Adipose tissue (tissue), 3 donors: ENCODE data around the gene SMAD3. TPM values are rescaled to one million over a fixed set of nuclear protein-coding genes. Genes with fewer than 3 reads are reported as not detected.
"Not testable (repeated sequence)": the region's sequence is repeated elsewhere in the genome, so short reads cannot be mapped to it uniquely, and the experiment has no call there.

Experiments used
- H3K27ac ChIP-seq: one replicate; pipeline ENCODE4 v1.5.1; 2013; ENCODE audit warnings: low read depth, low read length
- WGBS, 3 donors: extraction: QIAGEN DNeasy Blood & Tissue Kit; methylation state at CpG; one replicate each; pipeline ENCODE4 v1.1.7; 2013; 5-methylcytosine and 5-hydroxymethylcytosine counted together
- polyA plus RNA-seq, 3 donors: library from polyadenylated mRNA; stranded (reverse); fragments of 200-250 nt; gene quantifications; one replicate each; pipeline ENCODE4 v1.2.3, GENCODE V29; 2013
- donor health status: healthy with polysubstance abuse.
- donor health status: Bipolar disorder and iron deficiency.
- donor health status: healthy.

Gene SMAD3
- polyA plus RNA-seq, 3 donors = 8.5 to 45.3 (median 27.7) TPM

DNA sequence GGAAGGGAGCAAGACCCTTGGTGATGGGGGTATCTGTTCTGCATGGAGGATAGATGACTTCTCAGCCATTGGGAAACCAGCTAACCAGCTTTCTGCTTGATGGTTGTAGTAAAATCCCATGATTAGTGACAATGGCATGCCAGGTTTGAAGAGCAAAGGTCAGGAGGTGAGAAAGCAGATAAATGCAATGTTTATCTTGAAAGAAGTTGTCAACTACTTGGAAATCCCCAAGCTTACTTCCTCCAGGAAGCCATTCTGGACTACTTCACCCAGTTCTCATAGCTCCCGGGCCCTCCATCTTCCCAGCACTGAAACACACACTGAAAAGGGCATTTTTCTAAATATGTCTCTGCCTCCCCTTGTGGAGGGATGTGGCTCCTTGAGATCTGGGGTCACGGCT, 51.3 kb downstream of the SMAD3 start:
- no peak overlapping the region for H3K27ac ChIP-seq
- WGBS, 3 donors = 66 to 87% (median 82%) methylated on average over 2 of the region's 2 CpGs

GRCh38 chr15:67117370-67117769, 52.0 kb downstream of the SMAD3 start:
- 12 to 61% (median 12%) methylated on average over 3 of the region's 3 CpGs for WGBS, 3 donors
- H3K27ac ChIP-seq = no peak overlapping the region

GRCh38 chr15:67118808-67119207, 53.4 kb downstream of the SMAD3 start:
- WGBS, 3 donors = 97 to 98% (median 98%) methylated on average over 5 of the region's 5 CpGs
- no peak overlapping the region for H3K27ac ChIP-seq

DNA sequence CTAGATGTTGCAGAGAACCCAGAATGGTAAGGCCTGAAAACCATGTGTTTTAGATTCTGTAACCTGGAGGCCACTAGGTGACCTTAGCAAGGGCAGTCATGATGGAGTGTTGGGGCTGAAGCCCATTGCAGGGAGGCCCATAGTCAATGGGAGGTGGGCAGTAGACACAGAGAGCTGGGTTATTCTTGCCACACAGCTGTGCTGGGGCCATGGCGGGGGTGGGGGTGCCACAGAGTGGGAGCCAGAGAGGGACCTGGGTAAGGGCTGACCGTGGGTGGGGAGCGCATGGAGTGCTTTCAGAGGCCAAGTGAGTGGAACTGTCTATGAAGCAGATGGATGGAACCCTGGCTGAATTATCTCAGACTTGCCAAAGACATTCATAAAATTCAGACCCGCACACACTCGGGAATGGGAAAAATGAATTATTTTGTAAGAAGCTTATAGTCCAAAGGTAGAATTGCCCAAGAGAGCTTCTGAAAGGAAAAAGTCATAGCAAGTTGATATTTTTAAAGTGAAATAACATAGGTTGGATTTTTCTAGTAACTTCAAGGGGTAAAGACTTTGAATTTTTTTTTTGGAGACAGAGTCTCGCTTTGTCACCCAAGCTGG, 53.9 kb downstream of the SMAD3 start:
- 85 to 86% (median 85%) methylated on average over 6 of the region's 6 CpGs for WGBS, 3 donors
- H3K27ac ChIP-seq = no peak overlapping the region

DNA sequence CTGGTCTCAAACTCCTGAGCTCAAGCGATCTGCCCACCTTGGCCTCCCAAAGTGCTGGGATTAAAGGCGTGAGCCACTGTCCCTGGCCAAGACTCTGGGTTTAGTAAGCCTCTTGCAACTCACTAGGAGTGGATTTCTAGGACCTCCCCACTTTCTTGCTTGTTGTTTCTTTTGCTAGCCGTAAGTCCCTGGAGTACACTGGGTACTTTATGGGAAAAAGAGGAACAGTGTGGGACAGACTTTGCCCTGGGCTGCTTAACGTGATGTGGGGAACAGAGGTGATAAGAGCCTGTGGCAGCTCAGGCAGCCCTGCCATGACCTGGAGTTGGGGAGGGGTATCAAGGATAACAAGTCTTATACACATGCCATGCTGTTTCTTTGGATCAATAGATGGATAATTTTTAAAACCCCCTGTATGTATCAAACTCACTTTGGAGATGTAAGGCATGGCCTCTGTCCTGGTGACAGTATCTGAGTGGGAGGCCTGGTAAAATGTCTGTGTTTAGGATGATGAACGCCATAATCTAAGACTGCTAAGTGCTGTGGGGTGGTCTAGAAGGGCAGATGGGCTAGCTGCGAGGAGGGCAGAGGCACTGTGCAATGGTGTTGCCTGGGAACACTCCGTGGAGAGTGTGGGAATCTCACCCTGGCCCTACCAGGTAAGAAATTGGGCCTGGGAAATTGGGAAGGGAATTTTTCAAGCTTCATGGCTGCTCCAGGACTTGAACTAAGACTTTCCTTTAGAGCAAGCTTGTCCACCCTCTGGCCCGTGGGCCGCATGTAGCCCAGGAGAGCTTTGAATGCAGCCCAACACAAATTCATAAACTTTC, 54.8 kb downstream of the SMAD3 start:
- 67 to 70% (median 69%) methylated on average over 9 of the region's 9 CpGs for WGBS, 3 donors
- peak overlapping the region; percentile 30 for H3K27ac ChIP-seq

- WGBS, 3 donors = 9 to 26% (median 10%) methylated on average over 26 to 27 of the region's 27 CpGs
- peak overlapping the region; percentile 75 for H3K27ac ChIP-seq
These were observed 55.6 kb downstream of the SMAD3 start for GRCh38 chr15:67120839-67121643.

DNA sequence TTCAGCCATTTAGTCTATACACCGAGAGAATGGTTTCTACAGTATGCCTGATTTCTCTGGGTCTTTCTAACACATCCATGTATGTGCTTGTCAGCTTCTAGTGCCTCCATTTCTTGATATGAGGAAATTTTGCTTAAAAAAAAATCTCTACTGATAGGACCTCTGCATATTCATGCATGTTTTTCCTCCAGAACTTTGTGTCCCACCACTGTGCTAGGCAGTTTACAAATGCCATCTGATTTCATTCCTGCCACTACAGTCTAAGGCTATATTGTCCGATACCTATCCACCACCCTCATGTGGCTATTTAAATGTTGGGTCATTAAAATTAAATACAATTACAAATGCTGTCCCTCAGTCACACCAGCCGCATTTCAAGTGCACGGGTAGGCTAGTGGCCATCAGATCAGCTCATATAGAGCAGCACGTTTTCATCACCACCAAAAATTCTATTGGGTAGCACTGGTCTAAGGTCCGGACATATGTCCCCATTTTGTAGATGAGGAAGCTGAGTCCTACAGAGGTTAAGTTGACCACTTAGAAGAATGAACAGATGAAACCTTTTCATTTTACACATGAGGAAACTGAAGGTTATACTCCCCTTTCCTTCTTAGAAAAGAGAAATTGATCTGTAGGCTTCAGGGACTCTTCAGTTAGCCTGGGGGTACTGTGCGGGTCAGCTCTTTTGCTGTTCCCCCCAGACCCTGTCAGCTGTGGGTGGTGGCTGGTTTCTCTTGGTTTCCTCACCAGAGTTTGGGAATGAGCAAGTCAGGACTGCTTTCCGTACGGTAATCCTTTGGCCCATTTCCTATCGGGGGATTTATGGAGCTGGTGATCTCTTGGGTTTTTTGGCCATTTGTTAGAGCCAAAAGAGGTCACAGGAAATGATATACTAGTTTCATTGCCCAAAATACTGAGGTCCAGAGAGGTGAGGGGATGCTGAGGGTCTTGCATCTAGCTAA, 56.5 kb downstream of the SMAD3 start:
- 62 to 80% (median 69%) methylated on average over 10 of the region's 10 CpGs for WGBS, 3 donors
- peak overlapping the region; percentile 75 for H3K27ac ChIP-seq

- 78 to 89% (median 79%) methylated on average over 5 of the region's 5 CpGs for WGBS, 3 donors
- not testable (repeated sequence) for H3K27ac ChIP-seq
These were observed 57.4 kb downstream of the SMAD3 start for GRCh38 chr15:67122816-67123215.

GRCh38 chr15:67123291-67123690, 57.9 kb downstream of the SMAD3 start:
- 80 to 94% (median 84%) methylated on average over 8 of the region's 8 CpGs for WGBS, 3 donors
- H3K27ac ChIP-seq = not testable (repeated sequence)

- H3K27ac ChIP-seq = no peak overlapping the region
- 61 to 91% (median 84%) methylated on average over 3 of the region's 3 CpGs for WGBS, 3 donors
These were observed 58.7 kb downstream of the SMAD3 start for GRCh38 chr15:67124111-67124510.

DNA sequence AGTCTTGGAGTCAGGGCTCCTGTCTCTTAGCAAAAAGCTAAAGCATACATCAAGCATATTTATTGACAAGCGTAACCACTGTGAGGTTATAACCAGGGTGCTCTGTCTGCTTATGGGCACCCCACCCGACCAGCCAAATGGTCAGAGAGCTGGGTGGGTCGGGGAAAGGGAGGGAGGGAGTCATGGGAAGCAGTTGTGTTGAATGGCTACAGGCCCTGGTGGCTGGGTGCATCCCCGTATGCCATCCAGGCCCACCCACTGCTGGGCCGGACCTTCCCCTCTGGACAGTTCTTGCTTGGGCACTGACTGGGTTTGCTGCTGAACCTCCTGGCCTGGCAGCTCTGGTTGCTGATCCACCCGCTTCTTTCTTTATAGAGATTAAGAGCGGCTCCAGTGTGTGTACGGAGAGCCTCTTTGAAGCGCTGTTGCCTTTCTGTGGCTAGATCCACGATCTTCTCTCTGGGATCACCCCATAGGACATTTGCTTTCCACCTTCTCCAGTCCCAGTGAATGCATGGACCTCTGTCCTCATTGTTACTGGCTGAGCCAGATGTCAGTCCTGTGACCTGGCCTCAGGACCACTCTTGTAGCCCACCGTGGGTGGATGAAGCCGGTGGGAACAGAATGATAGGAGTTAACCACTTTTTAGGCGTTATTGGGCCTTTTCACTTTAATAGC, 59.6 kb downstream of the SMAD3 start:
- peak overlapping the region; percentile 6 for H3K27ac ChIP-seq
- 50 to 65% (median 57%) methylated on average over 13 of the region's 13 CpGs for WGBS, 3 donors

GRCh38 chr15:67125589-67126502, 60.4 kb downstream of the SMAD3 start:
- peak overlapping the region; percentile 77 for H3K27ac ChIP-seq
- 46 to 52% (median 46%) methylated on average over 20 of the region's 20 CpGs for WGBS, 3 donors

GRCh38 chr15:67126551-67127330, 61.3 kb downstream of the SMAD3 start:
- WGBS, 3 donors = 41 to 87% (median 83%) methylated on average over 16 of the region's 16 CpGs
- no peak overlapping the region for H3K27ac ChIP-seq

- 41 to 84% (median 75%) methylated on average over 5 of the region's 5 CpGs for WGBS, 3 donors
These were observed 61.9 kb downstream of the SMAD3 start for GRCh38 chr15:67127331-67127664.

GRCh38 chr15:67127965-67128364, 62.6 kb downstream of the SMAD3 start:
- H3K27ac ChIP-seq = no peak overlapping the region

More at GRCh38 chr15:67127331-67127664, 61.9 kb downstream of the SMAD3 start:
- H3K27ac ChIP-seq = no peak overlapping the region

GRCh38 chr15:67130166-67130565, 64.8 kb downstream of the SMAD3 start:
- WGBS, 3 donors = 78 to 94% (median 92%) methylated on average over 12 of the region's 12 CpGs
- H3K27ac ChIP-seq = no peak overlapping the region

More at GRCh38 chr15:67127965-67128364, 62.6 kb downstream of the SMAD3 start:
- WGBS, 3 donors = 33 to 39% (median 35%) methylated on average over 4 of the region's 4 CpGs
